B cell (primary cell): ENCODE data around the gene DPP4. TPM values are rescaled to one million over a fixed set of nuclear protein-coding genes. Genes with fewer than 3 reads are reported as not detected.

Experiments used
- ATAC-seq: fragments of 200-7000 bp; cut with Tn5 transposase; one replicate; pipeline ENCODE4 v1.10.0; 2021; ENCODE audit warnings: low read depth, mild to moderate bottlenecking, moderate number of reproducible peaks, moderate library complexity
- CTCF ChIA-PET: fragments of 350-600 bp; sonication (Branson Sonifier 250); formaldehyde crosslinking; loops from one replicate; lab custom pipeline; 2021; ENCODE audit warnings: antibody characterized with exemption, inconsistent platforms; lab: Charles Lee
- POLR2A ChIA-PET: fragments of 350-600 bp; sonication (Branson Sonifier 250); formaldehyde crosslinking; loops from one replicate; lab custom pipeline; 2021; ENCODE audit warnings: antibody characterized with exemption; lab: Charles Lee
- DNase-seq: peaks from one replicate; pipeline ENCODE4 v3.0.0; 2013
- H2AFZ ChIP-seq: 2 replicates; pipeline ENCODE4 v1.6.1; 2012; ENCODE audit warnings: mild to moderate bottlenecking, low read depth, low read length; ENCODE audit not compliant: insufficient read depth, poor library complexity, severe bottlenecking
- H3K27ac ChIP-seq, 2 donors: 1 replicate in 1 of 2; 2 replicates in 1 of 2; pipeline ENCODE4 v1.5.1; 2012 to 2013; ENCODE audit warnings: low read length in 2 of 2, mild to moderate bottlenecking in 2 of 2, moderate library complexity in 1 of 2
- H3K27me3 ChIP-seq, 4 experiments: fragments of 200-600 bp in 1 of 4; sonication (generic) in 1 of 4; replicated peaks in 1 of 4; 1 replicate in 2 of 4; 2 replicates in 2 of 4; pipeline versions ENCODE4 v1.6.1 to v1.7.0; 2013 to 2016; ENCODE audit warnings: low read length in 3 of 4, mild to moderate bottlenecking in 2 of 4, mixed read lengths in 1 of 4, moderate library complexity in 1 of 4; ENCODE audit not compliant: insufficient read depth in 4 of 4, control insufficient read depth in 3 of 4; ENCODE audit errors: control extremely low read depth in 1 of 4
- H3K36me3 ChIP-seq, 2 experiments: replicated peaks in 1 of 2; 1 replicate in 1 of 2; 2 replicates in 1 of 2; pipeline versions ENCODE4 v1.6.1 to v1.7.1; 2013; ENCODE audit warnings: low read length in 1 of 2; ENCODE audit not compliant: insufficient read depth in 2 of 2, control insufficient read depth in 1 of 2; ENCODE audit errors: control extremely low read depth in 1 of 2, extremely low read depth in 1 of 2
- H3K4me1 ChIP-seq, 2 donors: fragments of 200-600 bp in 1 of 2; sonication (generic) in 1 of 2; 1 replicate in 1 of 2; 2 replicates in 1 of 2; pipeline versions ENCODE4 v1.5.1 to v1.6.1; 2013 to 2017; ENCODE audit warnings: low read length in 2 of 2; ENCODE audit not compliant: control insufficient read depth in 2 of 2, insufficient read depth in 2 of 2
- H3K4me2 ChIP-seq: replicated peaks from 2 replicates; pipeline ENCODE3; 2012; ENCODE audit warnings: mild to moderate bottlenecking, low read depth, low read length; ENCODE audit not compliant: poor library complexity, severe bottlenecking
- H3K4me3 ChIP-seq, 5 experiments: fragments of 200-600 bp in 1 of 5; sonication (generic) in 1 of 5; 1 replicate in 3 of 5; 2 replicates in 2 of 5; pipeline versions ENCODE4 v1.5.1 to v1.7.0; 2011 to 2016; ENCODE audit warnings: low read length in 4 of 5, mild to moderate bottlenecking in 4 of 5, low read depth in 2 of 5, control low read depth in 1 of 5, moderate library complexity in 1 of 5; ENCODE audit not compliant: insufficient read depth in 1 of 5; ENCODE audit errors: control extremely low read depth in 1 of 5, extremely low read depth in 1 of 5
- H3K79me2 ChIP-seq: fragments of 200-600 bp; sonication (generic); one replicate; pipeline ENCODE4 v1.6.0; 2016; ENCODE audit warnings: low read length; ENCODE audit not compliant: control insufficient read depth, insufficient read depth
- H3K9ac ChIP-seq: fragments of 200-600 bp; sonication (generic); 2 replicates; pipeline ENCODE4 v1.6.1; 2017; ENCODE audit warnings: mild to moderate bottlenecking, low read length, moderate library complexity
- H3K9me3 ChIP-seq, 3 donors: one replicate each; pipeline versions ENCODE4 v1.6.1 to v1.7.1; 2013; ENCODE audit warnings: low read length in 2 of 3; ENCODE audit not compliant: control insufficient read depth in 2 of 3, insufficient read depth in 1 of 3; ENCODE audit errors: control extremely low read depth in 1 of 3
- H4K20me1 ChIP-seq: 2 replicates; pipeline ENCODE4 v1.6.0; 2012; ENCODE audit warnings: mild to moderate bottlenecking, low read length; ENCODE audit not compliant: insufficient read depth, control insufficient read depth, poor library complexity, severe bottlenecking
- H3K27ac Mint-ChIP-seq: one replicate; pipeline ENCODE4 v1.8.0; 2021; ENCODE audit warnings: mixed read lengths
- H3K27me3 Mint-ChIP-seq: one replicate; pipeline ENCODE4 v1.8.0; 2021; ENCODE audit warnings: mixed read lengths
- H3K4me1 Mint-ChIP-seq: one replicate; pipeline ENCODE4 v1.8.0; 2021; ENCODE audit warnings: mixed read lengths
- H3K4me3 Mint-ChIP-seq: one replicate; pipeline ENCODE4 v1.8.0; 2021; ENCODE audit warnings: mixed read lengths
- H3K9me3 Mint-ChIP-seq: one replicate; pipeline ENCODE4 v1.8.0; 2022; ENCODE audit warnings: mixed read lengths; ENCODE audit not compliant: insufficient read depth
- EZH2 ChIP-seq: IDR thresholded peaks from 2 replicates; pipeline ENCODE4 v1.6.1; 2012; ENCODE audit warnings: borderline replicate concordance, low read depth, mild to moderate bottlenecking, moderate library complexity, low read length; ENCODE audit not compliant: insufficient read depth, poor library complexity, severe bottlenecking
- WGBS: methylation state at CpG from one replicate; pipeline ENCODE4 v1.1.5; 2013; ENCODE audit warnings: missing lambda C conversion rate; ENCODE audit not compliant: insufficient coverage; 5-methylcytosine and 5-hydroxymethylcytosine counted together
- intact Hi-C: fragments of 100-400 bp; cut with micrococcal nuclease; formaldehyde crosslinking; loops from one replicate; pipeline ENCODE4 v1.10.0; 2022
- polyA plus RNA-seq: library from polyadenylated mRNA; depleted of rRNA; stranded (reverse); fragments of >200 nt; gene quantifications from 2 replicates; pipeline ENCODE4 v1.2.3, GENCODE V29; 2012
- total RNA-seq, 2 donors: library from RNA; stranded (reverse); fragments of 120-200 nt in 1 of 2; gene quantifications; 1 replicate in 1 of 2; 2 replicates in 1 of 2; pipeline versions ENCODE4 v1.2.3 to v1.2.4, GENCODE V29; 2013 to 2022
- TF ChIP-seq, protein P1 (sequence below): fragments of 200-600 bp; IDR thresholded peaks from one replicate; pipeline ENCODE4 v1.8.0; 2022; ENCODE audit warnings: antibody characterized with exemption, mild to moderate bottlenecking

DPP4 gene
- total and polyA plus RNA-seq, 2 donors (not counting 1 experiment from before 2014, with no cell fraction given) = 0.18 to 1.2 TPM

DNA sequence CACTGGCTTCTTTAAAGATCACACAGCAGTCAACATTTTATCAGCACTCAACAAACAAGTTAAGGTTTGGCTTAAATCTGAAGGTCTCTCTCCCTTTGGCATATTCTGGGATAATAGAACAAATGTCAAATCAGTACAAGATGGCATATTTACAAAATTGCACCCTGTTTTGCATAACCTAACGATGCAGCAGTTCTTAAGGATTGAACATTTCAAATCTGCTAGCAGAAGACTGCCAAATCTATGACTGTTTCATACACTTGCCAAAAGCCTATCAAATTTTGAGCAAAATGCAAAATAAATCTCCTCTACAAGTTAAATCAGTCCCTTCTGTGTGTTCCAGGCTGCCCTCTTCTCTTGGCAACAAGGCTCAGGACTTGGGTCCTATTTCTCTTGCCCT is 73.6 kb downstream of the DPP4 start:
- TF ChIP-seq, protein P1, sequence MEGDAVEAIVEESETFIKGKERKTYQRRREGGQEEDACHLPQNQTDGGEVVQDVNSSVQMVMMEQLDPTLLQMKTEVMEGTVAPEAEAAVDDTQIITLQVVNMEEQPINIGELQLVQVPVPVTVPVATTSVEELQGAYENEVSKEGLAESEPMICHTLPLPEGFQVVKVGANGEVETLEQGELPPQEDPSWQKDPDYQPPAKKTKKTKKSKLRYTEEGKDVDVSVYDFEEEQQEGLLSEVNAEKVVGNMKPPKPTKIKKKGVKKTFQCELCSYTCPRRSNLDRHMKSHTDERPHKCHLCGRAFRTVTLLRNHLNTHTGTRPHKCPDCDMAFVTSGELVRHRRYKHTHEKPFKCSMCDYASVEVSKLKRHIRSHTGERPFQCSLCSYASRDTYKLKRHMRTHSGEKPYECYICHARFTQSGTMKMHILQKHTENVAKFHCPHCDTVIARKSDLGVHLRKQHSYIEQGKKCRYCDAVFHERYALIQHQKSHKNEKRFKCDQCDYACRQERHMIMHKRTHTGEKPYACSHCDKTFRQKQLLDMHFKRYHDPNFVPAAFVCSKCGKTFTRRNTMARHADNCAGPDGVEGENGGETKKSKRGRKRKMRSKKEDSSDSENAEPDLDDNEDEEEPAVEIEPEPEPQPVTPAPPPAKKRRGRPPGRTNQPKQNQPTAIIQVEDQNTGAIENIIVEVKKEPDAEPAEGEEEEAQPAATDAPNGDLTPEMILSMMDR = no peak
- no peak for TF ChIP-seq EZH2
- Histone ChIP-seq H4K20me1 (no peaks in the 10 kb centered on the region), H3K9me3 (no peaks in the 10 kb centered on the region), H3K27ac (no peak overlapping the region), H3K4me2 (no peak overlapping the region), H3K36me3 (no peaks in the 10 kb centered on the region), H3K9ac (no peak overlapping the region), H3K79me2 (no peaks in the 10 kb centered on the region), H2AFZ (no peak overlapping the region), H3K27me3 (no peaks in the 10 kb centered on the region), H3K4me1 (no peaks in the 10 kb centered on the region), H3K4me3 (no peak overlapping the region)
- no peak for ATAC-seq
- Mint-ChIP-seq H3K27ac (no peak overlapping the region), H3K4me1 (no peaks in the 10 kb centered on the region), H3K9me3 (no peaks in the 10 kb centered on the region), H3K27me3 (peaks cover 14% of the 10 kb centered on the region), H3K4me3 (no peak overlapping the region)
- ChIA-PET CTCF (no interaction called here), POLR2A (no interaction called here)
- 80% methylated on average over 1 of the region's 1 CpG for WGBS
- intact Hi-C loops = no loop called here
- no peak for DNase-seq

DNA sequence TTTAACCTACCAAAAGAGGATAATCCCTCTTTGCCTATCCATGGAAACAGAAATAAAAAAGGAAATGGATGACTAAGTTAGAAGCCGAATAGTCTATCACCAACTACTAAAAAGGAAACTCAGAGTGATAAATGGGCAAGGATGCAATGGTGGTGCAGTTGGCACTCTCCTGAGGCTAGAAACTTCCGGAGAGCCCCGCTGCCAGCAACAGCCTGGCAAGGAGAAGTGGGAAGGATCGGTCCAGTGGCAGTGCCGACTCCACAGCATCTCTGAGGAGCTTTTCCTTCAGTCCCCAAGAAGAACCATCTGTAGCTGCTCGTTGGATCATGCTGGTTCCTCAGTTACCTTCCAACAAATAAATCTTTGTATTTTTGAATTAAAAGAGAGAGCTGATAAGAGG is 74.7 kb downstream of the DPP4 start:
- no peak for ATAC-seq
- H3K27me3 ChIP-seq = no peaks in the 10 kb centered on the region
- no peak overlapping the region for H3K4me3 Mint-ChIP-seq
- peaks cover 18% of the 10 kb centered on the region for H3K27me3 Mint-ChIP-seq
- DNase-seq = no peak
- H3K9me3 ChIP-seq = no peaks in the 10 kb centered on the region
- WGBS = 45% methylated on average over 3 of the region's 6 CpGs
- no peak overlapping the region for H3K27ac ChIP-seq
- no peaks in the 10 kb centered on the region for H3K79me2 ChIP-seq
- no peak for TF ChIP-seq EZH2
- TF ChIP-seq, protein P1 = no peak
- no peaks in the 10 kb centered on the region for H3K9me3 Mint-ChIP-seq
- intact Hi-C loops = no loop called here
- ChIA-PET POLR2A (no interaction called here), CTCF (interaction anchor here (1.3 kb wide), 1 partner anchor 8 kb away, joined by 4 read pairs; no protein-coding TSS in a partner anchor)
- peaks cover 2% of the 10 kb centered on the region for H3K4me1 Mint-ChIP-seq
- no peaks in the 10 kb centered on the region for H3K36me3 ChIP-seq
- no peak overlapping the region for H2AFZ ChIP-seq
- no peaks in the 10 kb centered on the region for H4K20me1 ChIP-seq
- no peak overlapping the region for H3K9ac ChIP-seq
- H3K4me1 ChIP-seq = no peaks in the 10 kb centered on the region
- H3K4me2 ChIP-seq = no peak overlapping the region
- H3K4me3 ChIP-seq = no peak overlapping the region
- H3K27ac Mint-ChIP-seq = no peak overlapping the region
